H1 (cell line): ENCODE data around the gene SIGLEC12. TPM values are rescaled to one million over a fixed set of nuclear protein-coding genes. Genes with fewer than 3 reads are reported as not detected.

ENCODE experiments used
- CTCF ChIA-PET: fragments of 300-600 bp; sonication (Branson Sonifier 250); formaldehyde crosslinking; loops from one replicate; lab custom pipeline; 2021; ENCODE audit not compliant: partially characterized antibody; lab: Charles Lee
- POLR2A ChIA-PET: fragments of 300-600 bp; sonication (Branson Sonifier 250); formaldehyde crosslinking; loops from one replicate; lab custom pipeline; 2021; ENCODE audit warnings: inconsistent platforms; ENCODE audit not compliant: partially characterized antibody; lab: Charles Lee
- DNase-seq, 2 experiments: peaks; one replicate each; pipeline versions ENCODE4 v3.0.0 to v3.0.0-alpha.2; 2010 to 2022; ENCODE audit warnings: low spot score in 2 of 2, low read depth in 1 of 2, mixed read lengths in 1 of 2
- FAIRE-seq: peaks from 2 replicates; lab custom pipeline; 2011; peaks lifted over from hg19 to GRCh38; lab: Jason Lieb, UNC
- H2AFZ ChIP-seq: 2 replicates; pipeline ENCODE4 v1.8.1; 2012; ENCODE audit warnings: low read length, inconsistent platforms
- H2AK5ac ChIP-seq: 2 replicates; pipeline ENCODE4 v1.6.1; 2013; ENCODE audit warnings: low read depth, low read length
- H2BK120ac ChIP-seq: replicated peaks from 2 replicates; pipeline ENCODE3; 2013; ENCODE audit warnings: low read depth, low read length, inconsistent platforms
- H2BK12ac ChIP-seq: 2 replicates; pipeline ENCODE4 v1.6.1; 2013; ENCODE audit warnings: low read depth, low read length
- H2BK15ac ChIP-seq: 2 replicates; pipeline ENCODE4 v1.6.1; 2013; ENCODE audit warnings: low read length
- H2BK20ac ChIP-seq: 2 replicates; pipeline ENCODE4 v1.6.1; 2013; ENCODE audit warnings: low read length
- H2BK5ac ChIP-seq: 2 replicates; pipeline ENCODE4 v1.6.1; 2013; ENCODE audit warnings: low read depth, low read length
- H3K14ac ChIP-seq: 2 replicates; pipeline ENCODE4 v1.6.1; 2013; ENCODE audit warnings: inconsistent platforms; ENCODE audit not compliant: insufficient read length
- H3K18ac ChIP-seq: 2 replicates; pipeline ENCODE4 v1.6.1; 2013; ENCODE audit warnings: low read length; ENCODE audit errors: extremely low read depth
- H3K23ac ChIP-seq: 2 replicates; pipeline ENCODE4 v1.6.1; 2013; ENCODE audit warnings: inconsistent platforms; ENCODE audit not compliant: insufficient read length
- H3K23me2 ChIP-seq: 2 replicates; pipeline ENCODE4 v1.6.1; 2013; ENCODE audit warnings: low read depth, low read length
- H3K27ac ChIP-seq: 2 replicates; pipeline ENCODE4 v1.6.1; 2011; ENCODE audit warnings: low read depth, low read length, inconsistent platforms
- H3K27me3 ChIP-seq, 4 experiments: replicated peaks in 1 of 4; 1 replicate in 1 of 4; 2 replicates in 3 of 4; pipeline versions ENCODE4 v1.6.1 to v1.8.1; 2011 to 2013; ENCODE audit warnings: low read length in 3 of 4, mild to moderate bottlenecking in 3 of 4, inconsistent platforms in 2 of 4, mixed read lengths in 2 of 4, moderate library complexity in 1 of 4; ENCODE audit not compliant: control insufficient read depth in 3 of 4, insufficient read depth in 3 of 4; ENCODE audit errors: extremely low read depth in 1 of 4
- H3K36me3 ChIP-seq, 4 experiments: 2 replicates each; pipeline versions ENCODE4 v1.6.1 to v1.8.1; 2011 to 2013; ENCODE audit warnings: mild to moderate bottlenecking in 4 of 4, low read length in 3 of 4, moderate library complexity in 2 of 4, control low read depth in 1 of 4, inconsistent platforms in 1 of 4; ENCODE audit not compliant: insufficient read depth in 4 of 4, control insufficient read depth in 2 of 4
- H3K4ac ChIP-seq: replicated peaks from 2 replicates; pipeline ENCODE3; 2013; ENCODE audit warnings: low read length, low read depth, mixed read lengths, inconsistent platforms; ENCODE audit not compliant: insufficient read length
- H3K4me1 ChIP-seq, 4 experiments: replicated peaks in 1 of 4; 1 replicate in 1 of 4; 2 replicates in 3 of 4; pipeline versions ENCODE4 v1.6.1 to v1.8.1; 2011 to 2013; ENCODE audit warnings: low read length in 3 of 4, inconsistent platforms in 2 of 4, mixed read lengths in 1 of 4; ENCODE audit not compliant: insufficient read depth in 4 of 4, control insufficient read depth in 3 of 4
- H3K4me2 ChIP-seq, 2 experiments: 2 replicates each; pipeline versions ENCODE4 v1.6.1 to v1.8.1; 2011 to 2013; ENCODE audit warnings: low read depth in 2 of 2, low read length in 2 of 2, control low read depth in 1 of 2, inconsistent platforms in 1 of 2, mild to moderate bottlenecking in 1 of 2; ENCODE audit not compliant: insufficient read depth in 1 of 2
- H3K4me3 ChIP-seq, 4 experiments: fragments of 200-600, 300-600 bp in 1 of 4; sonication (generic), shearing (Covaris generic), sonication (Bioruptor Twin) in 1 of 4; 2 replicates each; pipeline versions ENCODE4 v1.5.1 to v1.8.1; 2011 to 2016; ENCODE audit warnings: low read length in 4 of 4, low read depth in 3 of 4, control low read depth in 2 of 4, inconsistent platforms in 2 of 4, mild to moderate bottlenecking in 2 of 4, mixed read lengths in 1 of 4, moderate library complexity in 1 of 4; ENCODE audit not compliant: insufficient read depth in 2 of 4; ENCODE audit errors: extremely low read depth in 1 of 4
- H3K56ac ChIP-seq: replicated peaks from 2 replicates; pipeline ENCODE3; 2013; ENCODE audit warnings: low read depth, mild to moderate bottlenecking, mixed read lengths, low read length, inconsistent platforms; ENCODE audit not compliant: insufficient read length
- H3K79me1 ChIP-seq: 2 replicates; pipeline ENCODE4 v1.6.1; 2013; ENCODE audit warnings: low read depth, low read length, control low read depth
- H3K79me2 ChIP-seq, 2 experiments: 2 replicates each; pipeline versions ENCODE4 v1.6.1 to v1.8.1; 2012 to 2013; ENCODE audit warnings: low read length in 2 of 2, mild to moderate bottlenecking in 2 of 2, inconsistent platforms in 1 of 2; ENCODE audit not compliant: insufficient read depth in 2 of 2, control insufficient read depth in 1 of 2
- H3K9ac ChIP-seq, 4 experiments: replicated peaks in 1 of 4; 1 replicate in 1 of 4; 2 replicates in 3 of 4; pipeline versions ENCODE4 v1.6.1 to v1.8.1; 2011 to 2013; ENCODE audit warnings: low read depth in 3 of 4, low read length in 3 of 4, control low read depth in 2 of 4, mild to moderate bottlenecking in 2 of 4, moderate library complexity in 2 of 4, inconsistent platforms in 1 of 4; ENCODE audit errors: extremely low read depth in 1 of 4
- H3K9me3 ChIP-seq, 2 experiments: 2 replicates each; pipeline versions ENCODE4 v1.6.1 to v1.8.1; 2012 to 2013; ENCODE audit warnings: mild to moderate bottlenecking in 2 of 2, moderate library complexity in 2 of 2, control low read depth in 1 of 2, inconsistent platforms in 1 of 2, low read depth in 1 of 2, low read length in 1 of 2, mixed read lengths in 1 of 2; ENCODE audit not compliant: insufficient read depth in 2 of 2
- H4K20me1 ChIP-seq, 2 experiments: replicated peaks in 1 of 2; 2 replicates each; pipeline versions ENCODE3 to v1.8.1; 2011 to 2013; ENCODE audit warnings: inconsistent platforms in 2 of 2, low read length in 2 of 2, mild to moderate bottlenecking in 1 of 2; ENCODE audit not compliant: insufficient read depth in 2 of 2, control insufficient read depth in 1 of 2
- H4K5ac ChIP-seq: 2 replicates; pipeline ENCODE4 v1.6.1; 2013; ENCODE audit warnings: low read length, low read depth, mixed read lengths, inconsistent platforms; ENCODE audit not compliant: insufficient read length
- H4K8ac ChIP-seq: 2 replicates; pipeline ENCODE4 v1.8.0; 2013; ENCODE audit warnings: mild to moderate bottlenecking, moderate library complexity, low read length, inconsistent platforms; ENCODE audit not compliant: insufficient read depth; ENCODE audit errors: extremely low read depth
- H4K91ac ChIP-seq: replicated peaks from 2 replicates; pipeline ENCODE3; 2013; ENCODE audit warnings: low read length, mixed read lengths, inconsistent platforms; ENCODE audit not compliant: insufficient read length
- JUND ChIP-seq: IDR thresholded peaks from 2 replicates; pipeline ENCODE4 v1.6.1; 2011; ENCODE audit warnings: mild to moderate bottlenecking, improper control_type of control experiment, low read length
- SIN3A ChIP-seq, 2 experiments: IDR thresholded peaks in 1 of 2; conservative IDR thresholded peaks in 1 of 2; 2 replicates each; pipeline ENCODE4 v1.6.1; 2011 to 2012; ENCODE audit warnings: low read length in 2 of 2, improper control_type of control experiment in 1 of 2, low read depth in 1 of 2, mild to moderate bottlenecking in 1 of 2
- TAF1 ChIP-seq: IDR thresholded peaks from 2 replicates; pipeline ENCODE4 v1.6.1; 2011; ENCODE audit warnings: mild to moderate bottlenecking, low read depth, low read length
- TBP ChIP-seq: IDR thresholded peaks from 2 replicates; pipeline ENCODE4 v1.6.1; 2011; ENCODE audit warnings: low read depth, low read length, improper control_type of control experiment
- TCF12 ChIP-seq: IDR thresholded peaks from 2 replicates; pipeline ENCODE4 v1.6.1; 2011; ENCODE audit warnings: low read depth, mild to moderate bottlenecking, low read length
- WGBS, 2 experiments: shearing (Covaris generic) in 1 of 2; methylation state at CpG; one replicate each; pipeline versions ENCODE4 v1.1.6 to v1.1.7; 2013 to 2015; ENCODE audit warnings: low lambda C conversion rate in 2 of 2, mixed read lengths in 2 of 2, inconsistent platforms in 1 of 2, low coverage in 1 of 2, missing lambda C conversion rate in 1 of 2; ENCODE audit not compliant: insufficient replicate concordance in 2 of 2, insufficient coverage in 1 of 2, insufficient read length in 1 of 2; ENCODE audit errors: extremely low coverage in 1 of 2, missing lambda C conversion rate in 1 of 2; 5-methylcytosine and 5-hydroxymethylcytosine counted together
- polyA plus RNA-seq, 7 experiments: library from polyadenylated mRNA; depleted of rRNA in 3 of 7; stranded (reverse) in 5 of 7; unstranded in 2 of 7; fragments of >200 nt in 5 of 7; fragments of 200-250 nt in 2 of 7; gene quantifications; 1 replicate in 5 of 7; 2 replicates in 1 of 7; 4 replicates in 1 of 7; pipeline versions ENCODE4 v1.2.1 to v1.2.3, GENCODE V29; 2011 to 2013; ENCODE audit warnings: missing spikeins in 2 of 7, mixed read lengths in 2 of 7
- total RNA-seq: library from RNA; stranded (reverse); fragmentation: NEBNext Ultra II Directional; extraction: Animal tissue kit (Norgen Biotek cat#: 25700); gene quantifications from 2 replicates; pipeline ENCODE4 v1.2.1, GENCODE V29; 2021
- TF ChIP-seq, protein P1 (sequence below), 3 experiments: IDR thresholded peaks; 1 replicate in 2 of 3; 2 replicates in 1 of 3; pipeline versions ENCODE4 v1.5.1 to v1.6.1; 2011; ENCODE audit warnings: low read length in 3 of 3, mild to moderate bottlenecking in 3 of 3, inconsistent platforms in 2 of 3, low read depth in 1 of 3, moderate library complexity in 1 of 3; ENCODE audit not compliant: insufficient read depth in 1 of 3; ENCODE audit errors: control extremely low read depth in 1 of 3
- TF ChIP-seq, protein P2 (sequence below): IDR thresholded peaks from 2 replicates; pipeline ENCODE4 v1.6.1; 2012; ENCODE audit warnings: inconsistent platforms
- TF ChIP-seq, protein P3 (sequence below): IDR thresholded peaks from 2 replicates; pipeline ENCODE4 v1.6.1; 2011; ENCODE audit warnings: low read length, improper control_type of control experiment

The SIGLEC12 gene
- total and polyA plus RNA-seq, 2 of the 8 experiments (the other 6 are each of a cell fraction or from before 2014, with no cell fraction given), result not detected

DNA sequence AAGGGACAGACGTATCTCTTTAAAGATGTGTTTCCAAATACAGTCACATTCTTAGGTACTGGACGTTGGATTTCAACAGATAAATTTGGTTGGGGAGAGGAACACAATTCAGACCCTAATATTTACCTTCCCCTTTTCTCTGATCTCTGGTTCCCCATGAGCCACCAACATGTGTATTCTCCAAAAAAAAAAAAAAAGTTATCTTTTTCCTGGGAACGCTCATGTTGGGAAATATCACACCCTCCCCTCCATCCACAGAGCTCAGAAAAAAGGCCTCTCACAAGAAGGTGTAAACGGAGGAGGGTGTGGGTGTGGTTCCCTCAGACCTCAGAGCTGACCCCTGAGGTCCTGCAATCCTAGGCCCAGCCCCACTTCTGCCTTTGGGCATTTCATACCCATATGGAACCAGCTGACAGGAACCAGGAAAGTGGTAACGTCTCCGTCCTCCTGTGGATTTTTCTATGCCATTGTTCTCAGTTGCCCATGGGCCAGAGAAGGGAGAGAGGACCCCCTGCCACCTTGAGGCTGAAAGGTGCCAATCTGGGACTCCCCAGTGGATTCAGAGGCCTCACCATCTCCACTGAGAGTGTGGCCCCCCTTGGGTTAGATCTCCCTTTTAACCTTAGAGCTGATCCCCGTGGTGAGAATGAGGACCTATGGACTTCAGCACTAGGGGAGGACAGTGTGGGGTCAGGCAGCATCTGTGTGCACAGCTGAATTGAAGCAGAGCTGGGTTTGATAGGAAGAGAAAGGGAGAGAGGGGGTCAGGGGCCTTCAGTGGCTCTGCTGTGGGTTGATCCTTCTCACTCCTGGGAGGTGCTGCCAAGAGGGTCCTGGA is 8.4 kb upstream of the SIGLEC12 start:
- Histone ChIP-seq H3K4me3 (no peak overlapping the region), H2BK5ac (no peak overlapping the region), H3K9ac (no peak overlapping the region), H3K79me2 (no peaks in the 10 kb centered on the region), H3K23me2 (no peaks in the 10 kb centered on the region), H3K18ac (no peak overlapping the region), H4K5ac (no peak overlapping the region), H3K27ac (no peak overlapping the region), H3K56ac (no peak overlapping the region), H3K4me2 (no peak overlapping the region), H3K79me1 (no peaks in the 10 kb centered on the region), H3K14ac (no peak overlapping the region), H3K4ac (no peak overlapping the region), H3K27me3 (no peaks in the 10 kb centered on the region), H2BK15ac (no peak overlapping the region), H3K9me3 (peaks cover 41 to 53% of the 10 kb centered on the region in 2 experiments), H2BK120ac (no peak overlapping the region), H4K91ac (no peak overlapping the region), H3K23ac (no peak overlapping the region), H4K20me1 (no peaks in the 10 kb centered on the region), H4K8ac (no peak overlapping the region), H3K4me1 (no peaks in the 10 kb centered on the region), H2AFZ (no peak overlapping the region), H2BK20ac (no peak overlapping the region), H2AK5ac (no peak overlapping the region), H3K36me3 (no peaks in the 10 kb centered on the region), H2BK12ac (no peak overlapping the region)
- no peak for DNase-seq
- FAIRE-seq, result no peak
- POLR2A ChIA-PET, result no interaction called here
- CTCF ChIA-PET, result interaction anchor here (0.9 to 1.5 kb wide), 2 partner anchors 21 to 55 kb away, joined by 4 to 6 read pairs; partner anchors contain the start of gene SIGLEC6
- 78% methylated on average over 7 of the region's 7 CpGs; no CpG with 5 or more reads in 1 of the 2 experiments for WGBS, 2 experiments
- TF ChIP-seq JUND, result no peak
- no peak for TF ChIP-seq SIN3A (conservative IDR thresholded peaks at IDR 0.05 in 1 of 2, IDR thresholded peaks at IDR 0.05 in 1 of 2; ENCODE audit: low read depth in 1 of 2, low read length in 2 of 2)
- TF ChIP-seq TBP, result no peak
- TF ChIP-seq, protein P1, sequence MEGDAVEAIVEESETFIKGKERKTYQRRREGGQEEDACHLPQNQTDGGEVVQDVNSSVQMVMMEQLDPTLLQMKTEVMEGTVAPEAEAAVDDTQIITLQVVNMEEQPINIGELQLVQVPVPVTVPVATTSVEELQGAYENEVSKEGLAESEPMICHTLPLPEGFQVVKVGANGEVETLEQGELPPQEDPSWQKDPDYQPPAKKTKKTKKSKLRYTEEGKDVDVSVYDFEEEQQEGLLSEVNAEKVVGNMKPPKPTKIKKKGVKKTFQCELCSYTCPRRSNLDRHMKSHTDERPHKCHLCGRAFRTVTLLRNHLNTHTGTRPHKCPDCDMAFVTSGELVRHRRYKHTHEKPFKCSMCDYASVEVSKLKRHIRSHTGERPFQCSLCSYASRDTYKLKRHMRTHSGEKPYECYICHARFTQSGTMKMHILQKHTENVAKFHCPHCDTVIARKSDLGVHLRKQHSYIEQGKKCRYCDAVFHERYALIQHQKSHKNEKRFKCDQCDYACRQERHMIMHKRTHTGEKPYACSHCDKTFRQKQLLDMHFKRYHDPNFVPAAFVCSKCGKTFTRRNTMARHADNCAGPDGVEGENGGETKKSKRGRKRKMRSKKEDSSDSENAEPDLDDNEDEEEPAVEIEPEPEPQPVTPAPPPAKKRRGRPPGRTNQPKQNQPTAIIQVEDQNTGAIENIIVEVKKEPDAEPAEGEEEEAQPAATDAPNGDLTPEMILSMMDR (IDR thresholded peaks at IDR 0.05; ENCODE audit: control extremely low read depth in 1 of 3, insufficient read depth in 1 of 3, low read depth in 1 of 3, low read length in 3 of 3), result no peak
- TF ChIP-seq, protein P2, sequence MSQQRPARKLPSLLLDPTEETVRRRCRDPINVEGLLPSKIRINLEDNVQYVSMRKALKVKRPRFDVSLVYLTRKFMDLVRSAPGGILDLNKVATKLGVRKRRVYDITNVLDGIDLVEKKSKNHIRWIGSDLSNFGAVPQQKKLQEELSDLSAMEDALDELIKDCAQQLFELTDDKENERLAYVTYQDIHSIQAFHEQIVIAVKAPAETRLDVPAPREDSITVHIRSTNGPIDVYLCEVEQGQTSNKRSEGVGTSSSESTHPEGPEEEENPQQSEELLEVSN, result no peak
- no peak for TF ChIP-seq TCF12
- TF ChIP-seq, protein P3, sequence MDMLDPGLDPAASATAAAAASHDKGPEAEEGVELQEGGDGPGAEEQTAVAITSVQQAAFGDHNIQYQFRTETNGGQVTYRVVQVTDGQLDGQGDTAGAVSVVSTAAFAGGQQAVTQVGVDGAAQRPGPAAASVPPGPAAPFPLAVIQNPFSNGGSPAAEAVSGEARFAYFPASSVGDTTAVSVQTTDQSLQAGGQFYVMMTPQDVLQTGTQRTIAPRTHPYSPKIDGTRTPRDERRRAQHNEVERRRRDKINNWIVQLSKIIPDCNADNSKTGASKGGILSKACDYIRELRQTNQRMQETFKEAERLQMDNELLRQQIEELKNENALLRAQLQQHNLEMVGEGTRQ, result no peak
- TF ChIP-seq TAF1, result no peak
